AG09309 (cell line): Measurements from ENCODE around the gene TMPRSS4.

ENCODE experiments used
- DNase-seq: peaks from one replicate; pipeline ENCODE4 v3.0.0-alpha.2; 2010; ENCODE audit warnings: low read depth
- H3K4me3 ChIP-seq: 2 replicates; pipeline ENCODE4 v1.5.1; 2011; ENCODE audit warnings: mild to moderate bottlenecking, low read depth, low read length, moderate library complexity; ENCODE audit not compliant: control insufficient read depth
- TF ChIP-seq, protein P1 (sequence below): IDR thresholded peaks from 2 replicates; pipeline ENCODE4 v1.5.1; 2011; ENCODE audit warnings: mild to moderate bottlenecking, low read depth, low read length, inconsistent platforms; ENCODE audit not compliant: insufficient read depth, control insufficient read depth; ENCODE audit errors: missing control alignments

TMPRSS4 gene

GRCh38 chr11:118157186-118157895 is 80.5 kb downstream of the TMPRSS4 start:
- no peak for DNase-seq
- H3K4me3 ChIP-seq = no peak overlapping the region
- TF ChIP-seq, protein P1, sequence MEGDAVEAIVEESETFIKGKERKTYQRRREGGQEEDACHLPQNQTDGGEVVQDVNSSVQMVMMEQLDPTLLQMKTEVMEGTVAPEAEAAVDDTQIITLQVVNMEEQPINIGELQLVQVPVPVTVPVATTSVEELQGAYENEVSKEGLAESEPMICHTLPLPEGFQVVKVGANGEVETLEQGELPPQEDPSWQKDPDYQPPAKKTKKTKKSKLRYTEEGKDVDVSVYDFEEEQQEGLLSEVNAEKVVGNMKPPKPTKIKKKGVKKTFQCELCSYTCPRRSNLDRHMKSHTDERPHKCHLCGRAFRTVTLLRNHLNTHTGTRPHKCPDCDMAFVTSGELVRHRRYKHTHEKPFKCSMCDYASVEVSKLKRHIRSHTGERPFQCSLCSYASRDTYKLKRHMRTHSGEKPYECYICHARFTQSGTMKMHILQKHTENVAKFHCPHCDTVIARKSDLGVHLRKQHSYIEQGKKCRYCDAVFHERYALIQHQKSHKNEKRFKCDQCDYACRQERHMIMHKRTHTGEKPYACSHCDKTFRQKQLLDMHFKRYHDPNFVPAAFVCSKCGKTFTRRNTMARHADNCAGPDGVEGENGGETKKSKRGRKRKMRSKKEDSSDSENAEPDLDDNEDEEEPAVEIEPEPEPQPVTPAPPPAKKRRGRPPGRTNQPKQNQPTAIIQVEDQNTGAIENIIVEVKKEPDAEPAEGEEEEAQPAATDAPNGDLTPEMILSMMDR = no peak

- DNase-seq = no peak
- TF ChIP-seq, protein P1 = no peak
- H3K4me3 ChIP-seq = no peak overlapping the region
These were observed 84.9 kb downstream of the TMPRSS4 start for GRCh38 chr11:118161786-118162185.

- TF ChIP-seq, protein P1 = no peak
- H3K4me3 ChIP-seq = no peak overlapping the region
- no peak for DNase-seq
These were observed 86.0 kb downstream of the TMPRSS4 start for GRCh38 chr11:118162846-118163245.

- TF ChIP-seq, protein P1 = no peak
- H3K4me3 ChIP-seq = no peak overlapping the region
- DNase-seq = no peak
These were observed 86.6 kb downstream of the TMPRSS4 start for GRCh38 chr11:118163494-118163893.

DNA sequence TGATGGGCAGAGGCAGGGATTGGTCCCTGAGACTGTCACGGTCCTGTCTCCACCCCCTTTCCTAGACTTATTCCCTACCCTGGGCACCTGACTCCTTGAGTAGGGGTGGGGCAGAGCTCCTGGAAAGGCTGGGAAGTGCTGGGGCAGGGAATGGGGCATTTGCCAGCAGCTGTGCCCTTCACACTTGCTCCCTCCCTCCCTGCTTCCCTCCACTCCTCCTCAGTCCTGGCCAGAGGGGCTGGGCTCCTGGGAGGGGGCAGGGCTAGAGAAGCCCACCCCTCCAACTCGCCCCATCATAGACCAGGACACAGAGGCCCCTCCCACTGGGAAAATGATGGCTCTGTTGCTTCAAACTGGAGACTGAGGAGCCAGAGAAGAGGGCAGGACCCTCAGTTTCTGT is 88.0 kb downstream of the TMPRSS4 start:
- no peak for DNase-seq

GRCh38 chr11:118166641-118167040 is 89.8 kb downstream of the TMPRSS4 start:
- TF ChIP-seq, protein P1 = no peak
- DNase-seq = no peak
- H3K4me3 ChIP-seq = no peak overlapping the region

More for the DNA sequence above, 88.0 kb downstream of the TMPRSS4 start:
- TF ChIP-seq, protein P1 = no peak
- H3K4me3 ChIP-seq = no peak overlapping the region
